ENCODE results near the gene JCHAIN.
A peak's percentile ranks its signal among the peaks of the same experiment; 100 is the strongest.
"Not testable (repeated sequence)": the region's sequence is repeated elsewhere in the genome, so short reads cannot be mapped to it uniquely, and the experiment has no call there.

JCHAIN gene

GRCh38 chr4:70687821-70688794, 21.8 kb upstream of the JCHAIN start, which contains the start of gene UTP3:
Gene UTP3 (plus strand): TSS chr4:70688532. CDS start chr4:70688678, 146 bp downstream.
- peak; percentile 83 to 88 (median 84) for DNase-seq

GRCh38 chr4:70687392-70687791, 21.1 kb upstream of the JCHAIN start:
- DNase-seq = no peak

GRCh38 chr4:70682142-70682541, 15.8 kb upstream of the JCHAIN start:
- DNase-seq = not testable (repeated sequence)

- no peak for DNase-seq
Measured at GRCh38 chr4:70681704-70682103, 15.4 kb upstream of the JCHAIN start.

- no peak for DNase-seq
Measured at GRCh38 chr4:70680934-70681333, 14.6 kb upstream of the JCHAIN start.

- no peak for DNase-seq
Measured at GRCh38 chr4:70678383-70678999, 12.2 kb upstream of the JCHAIN start.

- no peak for DNase-seq
Measured at GRCh38 chr4:70676554-70677090, 10.3 kb upstream of the JCHAIN start.

GRCh38 chr4:70674731-70675130, 8.4 kb upstream of the JCHAIN start:
- no peak for DNase-seq

GRCh38 chr4:70674191-70674590, 7.9 kb upstream of the JCHAIN start:
- DNase-seq = no peak

GRCh38 chr4:70671091-70671490, 4.8 kb upstream of the JCHAIN start:
- no peak for DNase-seq

GRCh38 chr4:70670332-70671014, 4.2 kb upstream of the JCHAIN start:
- DNase-seq = no peak

- no peak for DNase-seq
Measured at GRCh38 chr4:70667740-70668535, 1.6 kb upstream of the JCHAIN start.

- not testable (repeated sequence) for DNase-seq
Measured at GRCh38 chr4:70661309-70661922, 4.9 kb downstream of the JCHAIN start.

GRCh38 chr4:70660106-70660505, 6.2 kb downstream of the JCHAIN start:
- no peak for DNase-seq

GRCh38 chr4:70658418-70658817, 7.9 kb downstream of the JCHAIN start:
- no peak for DNase-seq

- no peak for DNase-seq
Measured at GRCh38 chr4:70657326-70657725, 9.0 kb downstream of the JCHAIN start.

- no peak for DNase-seq
Measured at GRCh38 chr4:70654605-70655011, 11.7 kb downstream of the JCHAIN start.

GRCh38 chr4:70651864-70652506, 14.3 kb downstream of the JCHAIN start:
- DNase-seq = no peak

- DNase-seq = not testable (repeated sequence)
Measured at GRCh38 chr4:70650741-70651140, 15.6 kb downstream of the JCHAIN start.

GRCh38 chr4:70640192-70640591, 26.1 kb downstream of the JCHAIN start:
- no peak for DNase-seq

- DNase-seq = no peak
Measured at GRCh38 chr4:70637239-70637913, 28.9 kb downstream of the JCHAIN start.

All from activated naive CD4-positive, alpha-beta T cell (primary cell).